NCI-H2227 treated with DMSO at 0.1 percent for 48 hours (cell line): Measurements from ENCODE around the gene COMTD1.
"Not testable (repeated sequence)": the region's sequence is repeated elsewhere in the genome, so short reads cannot be mapped to it uniquely, and the experiment has no call there.

Experiments
- DNase-seq: peaks from one replicate; lab custom pipeline; 2025; lab: John Stamatoyannopoulos, UW

Gene COMTD1

GRCh38 chr10:75223507-75223906 is 12.2 kb downstream of the COMTD1 start:
- DNase-seq: no peak

DNA sequence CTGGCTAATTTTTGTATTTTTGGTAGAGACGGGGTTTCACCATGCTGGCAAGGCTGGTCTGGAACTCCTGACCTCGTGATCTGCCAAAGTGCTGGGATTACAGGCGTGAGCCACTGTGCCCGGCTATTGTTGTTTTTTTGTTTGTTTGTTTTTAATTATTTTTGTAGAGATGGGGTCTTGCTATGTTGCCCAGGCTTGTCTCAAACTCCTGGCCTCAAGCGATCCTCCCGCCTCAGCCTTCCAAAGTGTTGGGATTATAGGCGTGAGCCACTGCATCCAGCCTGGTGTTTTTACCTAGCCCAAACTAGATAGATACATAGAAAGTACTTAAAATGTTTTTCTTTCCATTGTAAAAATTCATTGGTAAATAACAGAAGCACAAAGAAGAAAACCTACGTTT is 14.3 kb downstream of the COMTD1 start:
- not testable (repeated sequence) for DNase-seq

- no peak for DNase-seq
Observed at GRCh38 chr10:75220274-75220673, 15.5 kb downstream of the COMTD1 start.

DNA sequence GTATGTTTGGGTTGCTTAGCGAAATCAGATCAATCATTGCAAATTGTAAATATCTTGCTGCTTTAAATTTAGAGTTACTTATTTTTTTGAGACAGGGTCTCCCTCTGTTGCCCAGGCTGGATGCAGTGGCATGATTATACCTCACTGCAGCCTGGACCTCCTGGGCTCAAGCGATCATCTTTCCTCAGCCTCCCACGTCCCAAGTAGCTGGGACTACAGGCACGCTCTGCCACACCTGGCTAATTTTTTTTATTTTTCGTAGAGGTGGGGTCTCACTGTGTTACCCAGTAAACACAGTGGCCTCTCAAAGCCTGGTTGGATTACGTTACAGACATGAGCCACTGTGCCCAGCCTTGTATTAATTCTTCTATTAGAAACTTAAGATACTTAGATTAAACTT is 23.4 kb downstream of the COMTD1 start:
- no peak for DNase-seq

- no peak for DNase-seq
Observed at GRCh38 chr10:75211007-75211691, 24.6 kb downstream of the COMTD1 start.

DNA sequence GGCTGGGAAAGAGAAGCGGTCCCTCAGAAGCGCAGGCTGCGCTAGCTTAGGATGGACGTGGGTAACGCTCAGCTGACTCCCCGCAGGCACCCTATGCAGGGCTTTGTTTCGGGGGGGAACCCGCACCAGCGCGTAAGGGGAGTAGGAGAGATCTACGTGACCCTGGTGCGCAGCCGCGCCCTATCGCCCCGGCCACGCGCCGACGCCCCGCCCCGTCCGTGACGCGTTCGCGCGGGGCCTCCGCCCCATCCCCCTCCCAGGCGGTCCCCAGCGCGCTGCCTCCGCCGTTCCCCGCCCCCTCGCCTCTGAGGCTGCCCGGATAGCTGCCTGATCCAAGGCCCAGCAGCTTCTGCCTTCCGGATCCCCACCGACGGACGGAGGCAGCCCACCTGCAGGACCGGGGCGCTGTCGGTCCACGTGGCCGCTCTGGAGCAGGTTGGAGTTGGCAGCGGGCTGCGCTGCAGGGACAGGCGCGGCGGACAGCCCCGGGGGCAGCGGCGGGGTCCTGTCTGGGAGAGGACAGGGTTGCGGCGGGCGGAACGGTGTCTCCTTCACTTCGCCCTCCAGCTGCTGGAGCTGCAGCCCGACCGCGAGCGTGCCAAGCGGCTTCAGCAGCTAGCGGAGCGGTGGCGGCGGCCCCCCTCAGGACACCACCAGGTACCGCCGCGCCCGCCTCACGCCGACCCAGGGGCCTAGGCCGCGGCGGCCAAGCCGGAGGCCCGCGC is 25.3 kb downstream of the COMTD1 start, which contains the start of gene VDAC2:
Gene VDAC2 (plus strand): TSS at position 515 of the 725 bp plus-strand sequence. CDS start 363 bp downstream, outside the sequence.
- DNase-seq: peak; percentile 90

GRCh38 chr10:75209921-75210281 is 25.9 kb downstream of the COMTD1 start:
- peak; percentile 34 for DNase-seq

GRCh38 chr10:75209086-75209920 is 26.5 kb downstream of the COMTD1 start:
- DNase-seq: no peak

DNA sequence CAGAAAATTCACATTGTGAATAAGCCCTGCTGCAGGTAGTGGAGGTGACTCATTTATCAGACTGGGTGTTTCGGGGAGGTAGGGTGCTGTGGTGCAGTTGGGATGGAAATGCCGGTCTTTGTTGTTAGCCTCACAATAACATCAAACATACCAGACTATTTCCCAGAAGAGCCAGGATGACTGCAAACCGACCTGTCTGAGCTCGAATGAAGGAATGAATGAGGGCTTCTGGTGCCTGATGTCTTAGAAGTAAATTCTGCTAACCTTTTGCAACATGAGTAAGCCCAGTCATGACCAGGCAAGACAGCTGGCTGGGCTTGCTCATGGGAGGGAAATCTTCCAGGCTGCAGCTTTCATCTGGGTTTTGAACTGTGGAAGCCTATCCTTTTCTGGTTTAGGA is 27.6 kb downstream of the COMTD1 start:
- DNase-seq: no peak

DNA sequence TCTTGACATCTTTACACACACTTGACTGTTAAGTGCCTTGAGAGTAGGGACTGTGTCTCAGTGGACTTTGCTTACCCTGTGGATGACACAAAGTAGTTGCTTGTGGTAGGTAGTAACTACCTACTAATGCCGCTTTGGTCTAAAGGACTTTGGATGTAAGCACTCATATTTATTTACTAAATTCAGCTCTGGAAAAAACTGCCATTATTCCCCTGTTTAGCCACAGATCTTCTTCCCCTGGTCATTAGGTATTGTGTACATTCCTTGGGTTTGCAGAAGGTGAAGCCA is 28.0 kb downstream of the COMTD1 start:
- DNase-seq: no peak

DNA sequence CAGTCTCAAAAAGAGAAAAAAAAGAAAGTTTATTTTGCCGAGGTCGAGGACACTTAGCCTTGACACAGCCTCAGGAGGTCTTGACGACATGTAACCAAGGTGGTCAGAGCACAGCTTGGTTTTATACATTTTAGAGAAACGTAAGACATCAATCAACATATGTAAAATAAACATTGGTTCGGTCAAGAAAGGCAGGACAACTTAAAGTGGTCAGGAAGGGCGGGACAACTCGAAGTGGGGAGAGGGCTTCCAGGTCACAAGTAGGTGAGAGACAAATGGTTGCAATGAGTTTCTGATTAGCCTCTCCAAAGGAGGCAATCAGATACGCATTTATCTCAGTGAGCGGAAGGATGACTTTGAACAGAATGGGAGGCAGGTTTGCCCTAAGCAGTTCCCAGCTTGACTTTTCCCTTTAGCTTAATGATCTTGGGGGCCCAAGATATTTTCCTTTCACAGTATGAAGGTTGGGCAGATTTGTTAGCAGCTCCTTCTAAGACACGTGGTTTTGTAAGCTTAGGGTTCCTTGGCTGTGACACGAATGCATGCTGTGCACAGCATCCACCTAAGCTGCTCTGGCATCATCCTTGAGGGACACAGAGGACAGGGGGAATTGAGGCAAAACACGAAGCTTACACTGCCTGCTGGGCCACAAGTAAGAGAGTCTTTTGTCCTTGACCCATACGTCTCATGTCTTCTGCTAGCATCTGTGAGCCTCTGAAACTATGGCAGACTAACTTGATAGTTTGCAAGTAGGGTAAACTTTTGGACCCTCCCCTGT is 28.5 kb downstream of the COMTD1 start:
- DNase-seq: no peak

DNA sequence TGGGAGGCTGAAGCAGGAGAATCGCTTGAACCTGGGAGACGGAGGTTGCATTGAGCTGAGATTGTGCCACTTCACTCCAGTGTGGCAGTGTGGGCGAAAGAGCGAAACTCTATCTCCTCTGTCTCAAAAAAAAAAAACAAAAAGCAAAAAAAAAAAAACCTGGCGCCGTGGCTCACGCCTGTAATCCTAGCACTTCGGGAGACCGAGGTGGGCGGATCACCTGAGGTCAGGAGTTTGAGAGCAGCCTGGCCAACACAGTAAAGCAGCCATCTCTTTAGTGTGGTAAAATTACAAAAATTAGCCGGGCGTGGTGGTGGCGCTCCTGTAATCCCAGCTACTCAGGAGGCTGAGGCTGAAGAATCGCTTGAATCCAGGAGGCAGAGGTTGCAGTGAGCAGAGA is 29.1 kb downstream of the COMTD1 start:
- DNase-seq: not testable (repeated sequence)

DNA sequence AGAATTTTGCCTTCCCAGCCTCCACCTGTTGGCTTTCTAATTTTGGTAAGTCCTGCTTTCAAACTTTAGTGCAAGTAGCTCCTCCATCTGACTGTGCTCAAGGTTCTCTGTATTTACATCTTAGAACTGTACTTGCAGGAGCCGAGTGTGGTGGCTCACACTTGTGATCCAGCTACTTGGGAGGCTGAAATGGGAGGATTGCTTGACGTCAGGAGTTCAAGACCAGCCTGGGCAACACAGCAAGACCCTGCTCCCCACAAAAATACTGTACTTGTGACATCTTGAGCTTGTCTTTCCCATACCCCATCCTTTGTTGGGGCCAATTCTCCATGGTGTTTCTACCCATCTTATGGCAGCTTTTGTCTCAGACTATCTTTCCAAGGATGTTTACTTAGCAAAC is 29.8 kb downstream of the COMTD1 start:
- no peak for DNase-seq

- DNase-seq: no peak
Observed at GRCh38 chr10:75203724-75204123, 32.0 kb downstream of the COMTD1 start.

- not testable (repeated sequence) for DNase-seq
Observed at GRCh38 chr10:75203046-75203620, 32.6 kb downstream of the COMTD1 start.

GRCh38 chr10:75202321-75203045 is 33.3 kb downstream of the COMTD1 start:
- no peak for DNase-seq

GRCh38 chr10:75201793-75202307 is 33.9 kb downstream of the COMTD1 start:
- no peak for DNase-seq

GRCh38 chr10:75199949-75200348 is 35.8 kb downstream of the COMTD1 start:
- not testable (repeated sequence) for DNase-seq

- no peak for DNase-seq
Observed at GRCh38 chr10:75197906-75198305, 37.9 kb downstream of the COMTD1 start.

- no peak for DNase-seq
Observed at GRCh38 chr10:75197066-75197465, 38.7 kb downstream of the COMTD1 start.
